Upper lobe of right lung (tissue), 1 donor: ENCODE data around the gene NAA16. TPM values are rescaled to one million over a fixed set of nuclear protein-coding genes. Genes with fewer than 3 reads are reported as not detected.

ENCODE experiments used
- ATAC-seq: fragments of 200-7000 bp; cut with Tn5 transposase; one replicate; pipeline ENCODE4 v1.9.1; 2020; ENCODE audit warnings: mild to moderate bottlenecking, moderate library complexity
- DNase-seq: peaks from one replicate; pipeline ENCODE4 v3.0.0-alpha.2; 2020
- H3K27ac ChIP-seq: fragments of 200-600 bp; one replicate; pipeline ENCODE4 v1.8.0; 2022
- H3K27me3 ChIP-seq: fragments of 200-600 bp; one replicate; pipeline ENCODE4 v1.8.0; 2022; ENCODE audit warnings: mild to moderate bottlenecking
- H3K36me3 ChIP-seq: fragments of 200-600 bp; one replicate; pipeline ENCODE4 v1.8.0; 2022
- H3K4me1 ChIP-seq: fragments of 200-600 bp; one replicate; pipeline ENCODE4 v1.8.0; 2022
- H3K4me3 ChIP-seq: fragments of 200-600 bp; one replicate; pipeline ENCODE4 v1.8.0; 2022; ENCODE audit warnings: mild to moderate bottlenecking
- H3K9me3 ChIP-seq: fragments of 200-600 bp; one replicate; pipeline ENCODE4 v1.8.0; 2022
- CTCF ChIP-seq: fragments of 200-600 bp; IDR thresholded peaks from one replicate; pipeline ENCODE4 v1.8.0; 2022; ENCODE audit warnings: antibody characterized with exemption
- intact Hi-C: fragments of 100-400 bp; cut with DNase I; formaldehyde crosslinking; loops from one replicate; pipeline ENCODE4 v1.11.0; 2022
- long read RNA-seq: library from polyadenylated mRNA; unstranded; transcript quantifications from one replicate; pipeline ENCODE4 v2.0.0, GENCODE V29; 2021
- total RNA-seq: library from RNA; stranded (reverse); fragmentation: NEBNext Ultra II Directional; extraction: Animal tissue kit (Norgen Biotek cat#: 25700); gene quantifications from one replicate; pipeline ENCODE4 v1.2.1, GENCODE V29; 2021
- donor health status: DM: no; HTN: yes; CAD: no; lungs with severe emphysema.

NAA16 gene
- 20.9 TPM for total RNA-seq
- long read RNA-seq, full-length matches to known transcripts = 4 of 17 reads
- long read RNA-seq, partial matches to known transcripts = 6 of 17 reads
- long read RNA-seq, other reads (novel, unspliced or antisense) = 7 of 17 reads

- intact Hi-C loops = no loop called here
- TF ChIP-seq CTCF = no peak
- DNase-seq (peak; percentile 96), ATAC-seq (peak; percentile 94)
- Histone ChIP-seq H3K4me1 (peaks cover 28% of the 10 kb centered on the region), H3K9me3 (no peaks in the 10 kb centered on the region), H3K27ac (peak within 1 kb of the TSS; percentile 88), H3K27me3 (no peaks in the 10 kb centered on the region), H3K4me3 (peak within 1 kb of the TSS; percentile 87), H3K36me3 (no peaks in the 10 kb centered on the region)
These were observed at the start of gene NAA16 for GRCh38 chr13:41310963-41311405. NAA16 (plus strand) TSS chr13:41311267; CDS start chr13:41311529, 262 bp downstream.

- H3K4me3 ChIP-seq = peak within 1 kb of the TSS; percentile 78
- no peak for TF ChIP-seq CTCF
- no peaks in the 10 kb centered on the region for H3K27me3 ChIP-seq
- H3K36me3 ChIP-seq = peaks cover 15% of the 10 kb centered on the region
- ATAC-seq = peak; percentile 99
- peak within 1 kb of the TSS; percentile 83 for H3K27ac ChIP-seq
- H3K4me1 ChIP-seq = peaks cover 11% of the 10 kb centered on the region
- peak; percentile 90 for DNase-seq
- intact Hi-C loops = no loop called here
- peaks cover 3% of the 10 kb centered on the region for H3K9me3 ChIP-seq
These were observed 47.7 kb upstream of the NAA16 start, which contains the start of gene MTRF1 for GRCh38 chr13:41263261-41263971. MTRF1 (minus strand) TSS chr13:41263576; CDS start chr13:41260907, 2,669 bp downstream.

- peaks cover 5% of the 10 kb centered on the region for H3K9me3 ChIP-seq
- H3K27me3 ChIP-seq = no peaks in the 10 kb centered on the region
- ATAC-seq = no peak
These were observed 44.0 kb upstream of the NAA16 start for GRCh38 chr13:41267106-41267505.

GRCh38 chr13:41268764-41269163, 42.3 kb upstream of the NAA16 start:
- intact Hi-C loops = no loop called here
- no peak for TF ChIP-seq CTCF
- peaks cover 4% of the 10 kb centered on the region for H3K4me1 ChIP-seq
- DNase-seq (no peak), ATAC-seq (no peak)
- no peak overlapping the region for H3K27ac ChIP-seq
- H3K27me3 ChIP-seq = no peaks in the 10 kb centered on the region
- no peak overlapping the region for H3K4me3 ChIP-seq
- H3K9me3 ChIP-seq = peaks cover 5% of the 10 kb centered on the region
- H3K36me3 ChIP-seq = no peaks in the 10 kb centered on the region

More at GRCh38 chr13:41267106-41267505, 44.0 kb upstream of the NAA16 start:
- no peak for TF ChIP-seq CTCF
- intact Hi-C loops = no loop called here
- no peak for DNase-seq
- peaks cover 11% of the 10 kb centered on the region for H3K4me1 ChIP-seq
- H3K27ac ChIP-seq = no peak overlapping the region
- H3K4me3 ChIP-seq = no peak overlapping the region
- H3K36me3 ChIP-seq = no peaks in the 10 kb centered on the region

- Histone ChIP-seq H3K4me1 (no peaks in the 10 kb centered on the region), H3K27ac (no peak overlapping the region), H3K9me3 (peaks cover 5% of the 10 kb centered on the region), H3K36me3 (no peaks in the 10 kb centered on the region), H3K4me3 (no peak overlapping the region), H3K27me3 (no peaks in the 10 kb centered on the region)
- intact Hi-C loops = no loop called here
- ATAC-seq (no peak), DNase-seq (no peak)
- TF ChIP-seq CTCF = no peak
These were observed 39.4 kb upstream of the NAA16 start for GRCh38 chr13:41271456-41272285.
